ENCODE measurements around the gene AUNIP.
"Not testable (repeated sequence)": the region's sequence is repeated elsewhere in the genome, so short reads cannot be mapped to it uniquely, and the experiment has no call there.

Gene AUNIP

DNA sequence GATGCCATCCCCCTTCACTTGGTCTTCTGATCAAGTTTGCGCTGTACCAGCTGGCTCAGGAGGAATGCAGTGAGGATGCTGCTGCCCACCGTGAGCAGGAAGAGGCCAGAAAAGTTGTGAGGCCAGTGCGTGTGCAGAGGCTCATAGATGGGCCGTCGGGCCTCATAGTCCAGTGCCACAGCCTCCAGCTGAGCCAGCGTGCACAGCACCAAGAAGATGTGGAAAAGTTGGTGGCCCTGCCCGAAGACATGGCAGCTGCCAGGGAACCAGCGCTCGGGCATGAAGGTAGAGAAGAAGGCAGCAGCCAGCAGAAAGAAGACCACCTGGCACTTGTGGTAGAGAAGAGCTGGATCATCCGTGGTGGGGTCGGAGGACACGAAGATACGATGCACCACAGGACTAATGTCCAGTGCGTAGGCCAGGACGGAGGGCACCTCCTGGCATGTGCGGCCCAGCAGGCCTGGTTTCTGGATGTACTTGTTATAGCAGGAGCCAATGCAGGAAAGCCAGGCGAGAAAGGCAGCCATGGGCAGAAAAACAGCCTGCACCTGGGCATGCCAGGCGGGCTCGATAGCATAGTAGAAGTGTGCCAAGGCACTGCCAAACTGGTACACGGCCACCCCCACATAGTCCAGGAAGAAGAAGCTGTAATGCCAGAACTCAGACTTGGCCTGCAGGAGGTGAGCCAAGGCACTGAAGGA is 3.7 kb upstream of the AUNIP start:
- no peak for DNase-seq

DNA sequence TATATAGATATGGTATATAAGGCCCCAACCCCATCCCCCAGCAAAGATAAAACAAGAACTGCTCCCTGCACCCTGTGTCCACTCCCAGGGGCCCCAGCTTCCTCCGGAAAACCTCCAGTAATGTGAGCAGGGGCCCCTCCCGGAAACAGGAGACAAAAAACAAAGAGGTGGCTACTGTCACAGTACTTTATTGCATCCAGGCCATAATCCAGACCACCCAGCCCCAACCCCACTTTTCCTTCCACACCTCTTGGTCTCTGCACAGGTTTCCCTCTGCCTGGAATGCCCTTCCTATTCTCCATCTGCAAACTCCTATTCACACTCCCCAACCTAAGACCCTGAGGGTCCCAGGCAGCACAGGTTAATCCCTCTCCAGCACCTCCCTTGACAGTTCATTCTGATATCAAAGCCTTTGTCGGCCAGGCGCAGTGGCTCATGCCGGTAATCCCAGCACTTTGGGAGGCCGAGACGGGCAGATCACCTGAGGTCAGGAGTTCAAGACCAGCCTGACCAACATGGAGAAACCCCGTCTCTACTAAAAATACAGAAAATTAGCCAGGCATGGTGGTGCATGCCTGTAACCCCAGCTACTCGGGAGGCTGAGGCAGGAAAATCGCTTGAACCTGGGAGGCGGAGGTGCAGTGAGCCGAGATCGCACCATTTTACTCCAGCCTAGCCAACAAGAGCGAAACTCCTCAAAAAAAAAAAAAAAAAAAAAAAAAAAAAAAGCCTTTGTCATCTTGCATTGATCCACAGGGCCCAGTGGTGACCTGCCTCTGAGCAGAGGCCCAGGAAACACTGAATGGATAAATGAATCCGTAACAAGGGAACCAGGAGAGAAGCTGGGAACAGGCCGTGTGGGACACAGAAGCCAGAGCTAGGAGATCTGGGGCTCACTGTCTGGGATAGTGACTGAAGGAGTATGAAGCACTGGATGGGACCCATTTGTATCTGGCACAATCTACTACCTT is 2.3 kb upstream of the AUNIP start:
- no peak for DNase-seq

DNA sequence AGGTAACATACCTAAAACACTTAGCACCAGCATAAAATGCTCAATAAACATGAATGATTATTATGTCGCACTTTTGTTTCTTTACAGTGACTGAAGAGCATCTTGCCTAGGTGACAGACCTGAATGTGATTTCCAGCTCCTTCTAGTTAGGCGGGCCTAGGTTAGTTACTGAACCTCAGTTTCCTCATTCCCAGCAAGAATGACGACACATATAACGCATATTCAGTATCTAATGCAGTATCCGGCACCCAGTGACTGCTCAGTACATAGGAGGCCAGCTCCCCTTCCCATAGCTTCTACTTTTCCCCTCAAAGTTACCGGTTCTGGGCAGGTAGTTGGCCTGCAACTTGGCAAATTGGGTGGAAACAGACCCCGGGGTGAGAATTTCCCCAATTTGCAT is 763 bp downstream of the AUNIP start:
- DNase-seq = no peak

DNA sequence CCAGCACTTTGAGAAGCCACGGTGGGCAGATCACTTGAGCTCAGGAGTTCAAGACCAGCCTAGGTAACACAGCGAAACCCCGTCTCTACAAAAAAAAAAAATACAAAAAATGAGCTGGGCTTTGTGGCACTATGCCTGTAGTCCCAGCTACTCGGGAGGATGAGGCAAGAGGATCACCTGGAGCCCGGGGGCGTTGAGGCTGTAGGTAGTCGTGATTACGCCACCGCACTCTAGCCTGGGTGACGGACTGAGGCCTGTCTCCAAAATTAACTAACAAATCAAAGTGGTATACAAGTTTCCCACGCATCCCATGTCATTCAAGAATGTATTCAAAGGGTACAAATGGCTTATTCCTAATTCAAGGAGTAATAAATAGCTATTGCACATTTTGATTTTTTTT is 2.4 kb downstream of the AUNIP start:
- no peak for DNase-seq

DNA sequence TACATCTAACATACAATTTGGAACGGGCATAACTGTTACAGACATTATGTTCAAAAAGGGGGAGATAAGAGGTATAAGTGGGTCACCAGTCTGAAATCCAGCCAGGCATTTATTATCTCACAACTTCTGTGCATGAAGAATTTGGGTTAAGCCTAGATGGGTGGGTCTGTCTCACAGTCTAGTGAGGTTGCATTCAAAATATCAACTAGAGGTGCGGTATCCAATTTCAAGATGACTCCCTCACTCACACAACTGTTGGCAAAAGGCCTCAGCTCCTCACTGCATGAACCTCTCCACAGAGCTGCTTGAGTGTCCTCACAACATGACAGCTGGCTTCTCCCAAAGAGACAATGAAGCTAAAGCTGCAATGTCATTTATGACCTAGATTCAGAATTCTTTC is 4.7 kb downstream of the AUNIP start:
- DNase-seq = no peak

DNA sequence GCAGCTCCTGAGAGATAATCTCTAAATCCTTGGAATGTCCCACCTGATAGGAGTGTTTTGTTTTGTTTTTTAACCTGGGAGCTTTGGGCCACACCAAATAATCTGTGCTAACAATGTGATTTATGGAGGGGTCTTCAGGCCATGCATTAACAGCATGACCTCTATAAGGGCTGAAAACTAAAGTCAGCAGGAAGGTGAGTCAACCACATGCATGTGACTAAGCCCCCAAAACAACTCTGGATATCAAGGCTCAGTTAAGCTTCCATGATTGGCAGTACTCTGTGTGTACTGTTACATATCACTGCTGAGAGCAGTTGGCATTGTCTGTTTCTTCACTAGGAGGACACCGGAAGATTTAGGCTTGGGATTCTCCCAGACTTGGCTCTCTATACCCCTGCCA is 10.7 kb downstream of the AUNIP start:
- no peak for DNase-seq

DNA sequence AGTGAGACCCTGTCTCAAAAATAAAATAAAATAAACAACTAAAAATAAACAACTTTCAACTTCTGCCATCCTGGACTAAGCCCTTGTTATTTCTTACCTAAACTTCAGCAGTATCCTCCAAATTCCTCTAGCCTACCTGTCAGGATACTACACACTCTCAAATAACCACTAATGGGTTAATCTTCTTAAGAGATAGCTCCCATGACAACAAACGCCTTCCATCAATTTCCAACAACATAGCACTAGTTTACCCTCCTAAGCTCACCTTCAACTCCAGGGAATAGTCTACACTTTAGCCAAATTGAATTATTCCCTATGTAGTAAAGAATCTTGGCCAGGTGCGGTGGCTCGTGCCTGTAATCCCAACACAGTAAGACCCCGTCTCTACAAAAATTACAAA is 11.3 kb downstream of the AUNIP start:
- no peak for DNase-seq

DNA sequence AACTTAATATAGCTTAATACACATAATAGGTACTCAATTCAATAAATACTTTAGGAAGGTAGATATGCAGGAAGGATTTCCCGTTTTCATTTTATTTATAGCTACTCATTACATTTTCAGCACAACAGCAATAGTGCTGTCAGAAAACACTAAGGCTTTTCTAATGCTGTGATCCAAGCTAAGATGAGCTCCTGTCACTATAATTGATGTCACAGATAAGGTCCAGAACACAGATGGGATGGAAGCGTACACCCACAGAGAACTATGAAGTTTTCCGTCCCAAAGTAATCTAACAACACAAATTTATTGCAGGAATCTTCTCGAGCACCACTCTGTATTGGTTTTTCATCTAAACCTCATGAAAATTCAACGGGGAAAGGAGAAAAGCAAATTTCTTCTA is 13.6 kb downstream of the AUNIP start:
- DNase-seq = no peak

DNA sequence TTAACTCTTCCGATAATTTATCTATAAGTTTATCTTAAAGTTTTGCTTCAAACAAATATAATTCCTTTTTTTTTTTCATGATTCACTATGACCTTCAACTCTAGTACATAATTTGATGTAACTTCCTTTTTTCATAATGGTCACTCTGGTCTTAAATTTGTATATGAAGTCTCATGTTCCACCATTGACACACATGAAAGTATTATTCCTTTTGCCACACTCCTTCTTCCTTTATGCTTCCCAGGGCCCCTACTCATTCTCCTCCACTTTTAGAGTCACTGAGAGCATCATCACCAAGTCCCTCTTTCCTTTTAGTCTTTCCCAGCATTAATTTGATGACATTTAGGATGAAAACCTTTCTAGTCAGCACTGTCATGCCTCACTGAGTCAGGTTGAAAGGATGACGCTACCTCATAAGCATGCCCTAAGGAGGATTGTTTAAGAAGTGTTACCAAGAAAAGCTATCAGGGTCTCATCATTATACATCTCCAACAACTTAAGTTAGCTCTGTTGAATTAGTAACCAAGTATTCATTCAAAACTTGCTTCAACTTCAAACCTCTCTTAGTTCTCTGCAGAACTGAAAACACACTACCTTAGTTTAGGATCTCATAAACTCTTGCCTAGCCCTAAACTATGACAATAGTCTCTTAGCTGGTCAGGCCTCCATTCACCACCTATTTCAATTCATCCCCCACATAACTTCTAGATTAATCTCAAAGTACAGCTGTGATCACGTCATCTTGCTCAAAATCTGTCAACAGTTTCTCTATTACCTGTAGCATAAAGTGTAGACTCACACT is 14.5 kb downstream of the AUNIP start:
- no peak for DNase-seq

DNA sequence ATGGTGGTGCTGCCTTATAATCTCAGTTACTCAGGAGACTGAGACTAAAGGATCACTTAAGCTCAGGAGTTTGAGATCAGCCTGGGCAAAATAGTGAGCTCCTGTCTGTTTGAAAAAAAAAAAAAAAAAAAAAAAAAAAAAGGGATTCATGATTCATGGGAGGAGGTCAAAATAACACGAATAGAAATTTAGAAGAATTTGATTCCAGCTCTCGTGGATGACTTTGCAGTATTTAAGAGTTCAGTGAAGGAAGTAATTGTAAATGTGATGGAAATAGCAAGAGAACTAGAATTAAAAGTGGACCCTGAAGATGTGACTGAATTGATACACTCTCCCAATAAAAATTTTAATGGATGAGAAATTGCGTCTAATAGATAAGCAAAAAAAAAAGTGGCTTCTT is 15.8 kb downstream of the AUNIP start:
- no peak for DNase-seq

DNA sequence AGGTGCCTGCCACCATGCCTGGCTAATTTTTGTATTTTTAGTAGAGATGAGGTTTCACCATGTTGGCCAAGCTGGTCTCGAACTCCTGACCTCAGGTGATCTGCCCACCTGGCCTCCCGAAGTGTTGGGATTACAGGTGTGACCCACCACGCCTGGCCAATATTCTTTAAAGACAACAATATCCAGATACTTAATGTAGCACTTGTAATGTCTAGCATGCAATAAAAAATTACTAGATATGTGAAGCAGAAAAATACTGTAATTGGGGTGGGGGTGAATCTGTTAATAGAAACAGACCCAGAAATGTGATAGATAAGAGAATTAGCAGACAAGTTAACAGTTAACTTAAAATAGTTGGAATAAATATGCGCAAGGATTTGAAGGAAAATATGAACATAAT is 19.4 kb downstream of the AUNIP start:
- DNase-seq = not testable (repeated sequence)

DNA sequence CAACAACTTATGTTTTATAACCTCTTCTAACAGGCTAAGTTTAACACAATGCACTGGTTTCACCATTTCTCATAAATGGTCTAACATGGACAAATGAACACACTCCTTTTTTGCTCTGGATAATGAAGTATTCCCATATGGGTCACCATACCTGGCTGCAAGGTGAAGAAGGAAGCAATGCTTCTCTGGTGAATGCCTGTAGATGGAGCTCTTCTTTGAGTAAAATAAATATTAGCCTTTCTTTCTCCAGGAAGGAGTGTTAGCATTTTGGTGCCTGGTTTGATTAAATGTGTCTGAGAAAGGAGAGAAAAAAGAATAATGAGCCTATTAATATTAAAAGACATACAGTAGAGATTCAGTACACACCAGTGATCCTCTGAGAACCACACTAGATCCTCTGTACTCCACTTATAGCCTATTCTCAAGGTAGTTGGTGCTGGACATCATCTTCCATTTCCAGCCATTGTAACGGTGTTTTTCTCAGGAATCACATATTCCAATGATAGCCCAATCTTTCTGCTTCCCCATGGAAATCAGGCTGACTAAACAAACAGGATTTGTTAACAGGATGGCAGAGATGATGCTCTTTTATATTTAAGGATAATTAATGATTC is 21.9 kb downstream of the AUNIP start:
- no peak for DNase-seq

DNA sequence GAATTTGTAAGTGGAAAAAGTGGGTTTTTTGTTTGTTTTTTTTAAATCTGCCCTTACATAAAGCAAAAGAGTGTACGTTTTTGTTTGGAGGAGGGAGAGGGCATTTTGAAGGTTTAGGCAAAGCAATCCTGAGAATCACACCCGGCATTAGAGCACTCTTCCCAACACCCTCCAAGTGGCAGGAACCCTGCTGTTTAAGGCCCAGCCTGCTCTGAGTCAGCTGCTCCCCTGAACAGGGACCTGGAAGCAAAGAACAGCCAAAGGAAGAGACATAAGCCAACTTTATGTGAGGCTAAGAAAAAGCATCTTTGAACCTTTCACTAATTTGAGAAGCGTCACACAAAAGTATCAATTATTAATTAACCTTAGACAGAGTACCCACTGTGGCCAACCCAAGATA is 22.6 kb downstream of the AUNIP start:
- DNase-seq = no peak

DNA sequence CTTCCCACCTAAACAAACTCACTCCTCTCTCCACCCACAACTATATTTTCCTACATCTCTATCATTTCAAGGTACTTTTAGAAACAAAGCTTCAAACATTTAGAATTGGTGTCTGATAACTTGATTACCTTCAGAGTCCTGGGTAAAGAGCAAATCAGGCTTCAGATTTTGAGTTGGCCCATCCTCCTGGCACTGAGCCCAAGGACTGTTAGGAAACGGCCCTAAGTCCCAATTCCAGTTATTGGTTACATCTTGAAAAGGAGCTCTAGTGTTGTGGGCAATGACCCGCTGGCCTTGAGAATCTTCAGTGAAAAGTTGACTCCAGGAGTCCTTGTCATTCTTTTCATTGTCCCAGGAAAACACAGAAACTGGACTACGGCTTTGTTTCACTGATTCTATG is 24.4 kb downstream of the AUNIP start:
- no peak for DNase-seq

DNA sequence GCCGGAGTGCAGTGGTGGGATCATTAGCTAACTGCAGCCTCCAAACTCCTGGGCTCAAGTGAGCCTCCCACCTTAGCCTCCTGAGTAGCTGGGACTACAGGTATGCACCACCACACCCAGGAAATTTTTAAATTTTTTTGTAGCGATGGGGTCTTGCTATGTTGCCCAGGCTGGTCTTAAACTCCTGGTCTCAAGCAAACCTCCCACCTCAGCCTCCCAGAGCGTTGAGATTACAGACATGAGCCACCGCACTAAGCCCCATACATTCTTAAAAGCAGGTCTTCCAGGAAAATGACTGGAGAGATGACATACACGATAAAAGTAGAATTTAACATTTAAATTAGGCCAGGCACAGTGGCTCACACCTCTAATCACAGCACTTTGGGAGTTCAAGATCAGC is 26.1 kb downstream of the AUNIP start:
- no peak for DNase-seq

DNA sequence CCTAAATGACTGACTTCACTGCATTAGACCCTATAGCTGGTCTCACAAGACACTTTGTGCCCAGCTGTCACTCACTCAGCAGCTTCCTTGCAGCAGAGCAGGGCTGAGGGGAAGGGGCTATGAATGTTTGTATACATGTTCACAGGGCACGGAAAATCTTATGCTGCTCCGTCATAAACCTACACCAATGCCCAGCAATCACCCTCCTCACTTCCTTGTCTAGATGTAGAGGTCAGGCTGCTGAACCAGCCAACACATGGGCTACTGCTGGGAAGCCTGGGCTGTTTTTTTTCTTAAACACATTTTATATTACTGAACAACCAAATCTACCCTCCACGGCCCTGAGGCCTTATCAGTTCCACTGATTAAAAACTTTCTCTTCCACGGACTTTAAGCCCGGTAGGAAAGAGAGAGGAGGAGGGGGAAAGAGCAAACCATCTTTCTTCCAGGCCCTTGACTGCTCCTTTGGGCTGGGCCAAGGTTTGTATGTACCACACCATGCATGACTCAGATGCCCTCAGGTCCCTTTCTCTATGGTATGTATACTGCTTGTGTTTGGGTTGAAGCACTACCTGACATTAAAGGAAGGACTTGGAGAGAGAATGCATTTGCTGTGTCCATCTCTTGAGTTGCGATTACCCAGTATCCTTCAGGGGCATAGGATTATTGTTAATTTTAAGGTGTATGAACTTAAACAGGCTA is 26.8 kb downstream of the AUNIP start:
- DNase-seq = no peak

DNA sequence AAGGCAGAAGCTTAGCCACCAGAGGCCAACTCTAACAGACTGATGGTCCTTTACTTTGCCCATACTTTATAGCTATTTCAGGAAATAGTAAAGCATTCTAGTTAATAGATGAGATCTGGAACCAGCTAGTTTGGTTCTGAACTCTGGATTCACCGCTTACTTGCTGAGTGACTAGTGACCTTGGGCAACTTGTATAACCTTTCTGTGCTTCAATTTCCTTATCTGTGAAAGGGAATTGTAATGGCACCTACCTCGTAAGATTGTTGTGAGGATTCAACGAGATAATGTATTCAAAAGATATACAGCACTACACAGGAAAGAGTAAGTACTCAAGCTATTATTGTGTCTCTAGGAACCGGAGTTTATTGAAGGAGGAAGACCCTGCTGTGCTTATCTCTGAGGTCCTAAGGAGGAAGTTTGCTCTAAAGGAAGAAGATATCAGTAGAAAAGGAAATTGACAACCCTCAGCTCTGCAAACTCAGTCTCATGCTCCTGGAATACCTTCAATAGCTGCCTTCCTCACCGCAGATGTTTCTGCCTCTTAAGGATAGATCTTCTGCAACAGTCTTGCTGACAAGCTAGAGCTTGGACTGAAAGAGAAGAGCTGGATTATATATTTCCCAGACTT is 27.6 kb downstream of the AUNIP start:
- DNase-seq = no peak

DNA sequence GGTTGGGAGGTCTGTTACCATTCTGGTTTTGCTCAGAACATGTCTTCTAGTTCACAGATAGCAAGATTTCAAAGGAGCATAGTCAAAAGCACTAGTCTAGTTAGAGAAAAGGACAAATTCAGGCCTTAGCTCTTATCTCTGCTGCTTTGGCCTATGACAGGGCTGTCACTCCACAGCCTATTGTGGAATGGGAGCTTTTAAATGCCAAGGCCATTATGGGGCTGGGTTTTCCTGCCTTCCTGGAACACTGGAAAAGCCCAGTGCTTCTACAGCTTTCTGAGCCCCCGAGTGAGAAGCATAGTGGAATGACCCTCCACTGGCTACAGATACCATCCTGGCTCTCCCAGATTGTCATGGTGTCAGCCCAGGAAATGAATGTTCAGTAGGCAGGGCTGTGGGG is 30.2 kb downstream of the AUNIP start:
- no peak for DNase-seq

DNA sequence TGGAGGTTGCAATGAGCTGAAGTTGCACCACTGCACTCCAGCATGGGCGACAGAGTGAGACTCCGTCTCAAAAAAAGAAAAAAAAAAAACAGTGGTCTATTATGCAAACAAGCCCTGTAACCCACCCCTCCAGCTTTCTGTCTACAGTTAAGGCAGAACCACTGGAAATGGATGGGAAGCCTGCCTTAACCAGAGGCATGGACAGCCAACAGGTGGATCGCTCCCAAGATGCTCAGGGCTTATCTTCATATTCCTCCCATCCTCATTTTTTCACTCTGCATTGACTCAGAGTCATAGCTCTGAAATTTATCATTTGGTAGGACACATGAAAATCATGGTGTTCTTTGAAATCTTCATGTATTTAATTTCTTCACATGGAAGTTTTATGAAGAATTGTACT is 30.8 kb downstream of the AUNIP start:
- DNase-seq = no peak

DNA sequence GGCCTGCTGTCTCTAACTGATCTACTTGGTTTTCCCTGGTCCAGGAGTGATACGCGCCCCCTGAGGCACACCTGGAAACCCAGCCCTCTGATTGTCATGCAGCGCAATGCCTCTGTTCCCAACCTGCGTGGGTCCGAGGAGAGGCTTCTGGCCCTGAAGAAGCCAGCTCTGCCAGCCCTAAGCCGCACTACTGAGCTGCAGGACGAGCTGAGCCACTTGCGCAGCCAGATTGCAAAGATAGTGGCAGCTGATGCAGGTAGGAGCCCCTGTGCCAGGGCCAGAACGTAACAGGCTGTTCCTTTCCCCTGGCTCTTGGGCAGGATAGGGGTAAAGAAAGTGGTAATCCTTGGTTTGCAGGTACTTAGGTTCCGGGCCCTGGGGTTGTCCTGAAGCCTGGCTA is 32.7 kb downstream of the AUNIP start:
- no peak for DNase-seq

DNA sequence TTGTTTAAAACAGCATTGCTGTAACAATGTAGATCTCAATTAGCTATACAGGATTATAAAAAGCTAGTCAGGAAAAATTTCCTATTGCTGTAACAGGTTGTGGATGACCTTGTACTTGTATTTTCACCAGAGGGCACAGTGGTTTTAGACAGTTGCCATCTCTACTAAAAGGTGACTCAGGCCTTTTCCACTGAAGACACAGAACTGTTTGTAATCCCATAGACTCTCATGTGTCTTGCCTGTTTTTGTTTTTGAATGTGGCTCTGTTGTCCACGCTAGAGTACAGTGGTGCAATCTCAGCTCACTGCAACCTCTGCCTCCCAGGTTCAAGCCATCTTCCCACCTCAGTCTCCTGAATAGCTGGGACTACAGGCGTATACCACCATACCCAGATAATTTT is 33.7 kb downstream of the AUNIP start:
- DNase-seq = no peak

DNA sequence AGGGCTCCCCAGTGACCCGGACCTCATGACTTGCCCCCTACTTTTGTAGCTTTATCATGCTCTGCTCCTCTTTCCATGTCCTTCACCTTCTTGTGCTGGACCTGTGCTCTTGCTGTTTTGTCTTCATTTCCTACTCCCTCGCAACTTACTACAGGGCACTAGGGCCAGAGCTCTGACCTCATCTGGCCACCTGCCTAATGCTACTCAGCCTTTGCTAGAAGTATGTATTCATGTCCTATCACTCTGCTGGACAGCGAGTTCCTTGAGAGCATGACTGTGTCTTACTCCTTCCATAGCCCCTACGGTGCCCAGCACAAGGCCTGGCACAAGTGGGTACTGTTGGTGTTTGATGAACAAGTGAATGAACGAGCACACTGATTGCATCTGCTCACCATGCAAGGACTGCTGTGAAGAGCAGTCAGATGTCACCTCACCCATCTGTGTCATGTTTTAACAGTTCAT is 37.6 kb downstream of the AUNIP start:
- no peak for DNase-seq
